DMS 273 treated with DMSO at 0.1 percent for 48 hours (cell line): ENCODE data around the gene DMAC2L.
"Not testable (repeated sequence)": the region's sequence is repeated elsewhere in the genome, so short reads cannot be mapped to it uniquely, and the experiment has no call there.

Experiments used
- DNase-seq: peaks from one replicate; lab custom pipeline; 2025; lab: John Stamatoyannopoulos, UW

DMAC2L gene, protein sequence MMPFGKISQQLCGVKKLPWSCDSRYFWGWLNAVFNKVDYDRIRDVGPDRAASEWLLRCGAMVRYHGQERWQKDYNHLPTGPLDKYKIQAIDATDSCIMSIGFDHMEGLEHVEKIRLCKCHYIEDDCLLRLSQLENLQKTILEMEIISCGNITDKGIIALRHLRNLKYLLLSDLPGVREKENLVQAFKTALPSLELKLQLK

DNA sequence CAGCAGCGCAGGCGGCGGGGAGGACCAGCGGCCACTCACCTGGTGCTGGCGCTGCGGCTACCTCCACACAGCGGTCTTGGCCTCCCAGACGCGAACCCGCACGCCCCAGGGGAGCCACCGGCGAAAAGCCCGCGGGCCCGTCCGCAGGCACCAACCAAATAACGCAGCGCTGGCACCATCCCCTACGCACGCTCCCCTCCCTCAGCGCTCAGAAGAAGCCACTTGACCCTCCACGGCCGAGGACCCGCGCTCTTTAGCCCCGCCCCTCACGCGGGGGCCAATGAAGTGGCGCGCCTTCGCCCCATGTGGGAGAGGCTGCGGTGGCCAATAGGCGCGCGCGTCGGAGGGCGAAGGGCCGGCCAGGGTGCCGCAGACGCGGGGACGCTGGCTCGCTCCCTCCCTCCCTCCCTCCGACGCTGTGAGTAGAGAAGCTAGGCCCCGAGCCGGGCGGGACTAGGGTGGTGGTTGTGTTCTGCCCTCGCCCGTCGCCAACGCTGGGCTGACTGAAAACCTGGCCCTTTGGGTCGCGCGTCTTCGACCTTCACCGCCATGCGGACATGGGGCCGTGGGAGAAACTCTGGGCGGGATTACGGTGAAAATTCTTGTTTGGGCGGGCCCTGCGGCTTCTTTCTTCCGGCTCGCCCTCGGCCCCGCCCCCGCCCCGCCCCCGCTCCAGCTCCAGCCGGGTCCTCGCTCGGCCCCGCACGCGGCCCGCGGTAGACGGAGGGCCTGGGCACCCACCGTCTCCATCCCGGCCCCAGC is at the start of gene DMAC2L, which contains the start of gene L2HGDH:
TSS of gene DMAC2L (plus strand) at position 353 of the 762 bp plus-strand sequence. CDS start 9,164 bp downstream, outside the sequence.
TSS of gene L2HGDH (minus strand) at position 258 of the 762 bp plus-strand sequence. CDS start at position 179, 79 bp downstream.
- peak; percentile 91 for DNase-seq

DNA sequence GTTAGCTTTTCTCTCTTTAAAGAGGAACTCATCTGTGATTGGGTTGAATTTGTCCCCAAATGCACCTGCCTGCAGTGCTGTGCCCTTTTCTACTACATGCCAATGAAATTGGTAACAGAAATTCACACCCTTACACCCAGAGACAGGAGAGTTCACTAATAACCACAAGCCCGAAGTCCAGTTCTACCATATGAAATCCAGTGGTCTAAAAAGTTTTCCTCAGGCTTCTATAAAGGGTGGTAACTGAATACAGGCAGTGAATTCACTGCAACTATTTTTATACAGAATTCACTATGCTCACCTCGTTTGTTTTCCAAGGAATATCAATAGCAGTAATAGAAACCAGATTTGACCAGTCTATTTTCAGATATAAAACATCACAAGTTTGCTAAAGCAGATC is 49.3 kb upstream of the DMAC2L start:
- no peak for DNase-seq

DNA sequence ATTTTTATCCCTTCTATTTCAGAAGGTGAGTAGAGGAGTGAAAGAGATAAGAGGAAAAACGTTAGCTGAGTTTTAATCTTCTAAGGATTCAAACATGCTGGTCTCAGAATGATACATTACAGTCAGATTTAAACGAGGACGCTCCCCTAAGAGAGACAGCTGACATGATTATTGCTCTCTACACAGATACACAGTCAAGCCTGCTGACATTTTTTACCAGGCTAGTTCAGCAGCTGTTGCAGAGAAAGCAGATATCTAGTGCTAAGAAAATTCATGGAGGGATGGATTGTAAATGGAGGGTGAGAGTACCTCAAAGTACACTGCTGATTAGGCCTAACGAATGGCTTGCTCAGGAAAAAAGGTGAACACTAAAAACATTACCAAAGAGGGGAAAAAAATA is 48.8 kb upstream of the DMAC2L start:
- DNase-seq: no peak

DNA sequence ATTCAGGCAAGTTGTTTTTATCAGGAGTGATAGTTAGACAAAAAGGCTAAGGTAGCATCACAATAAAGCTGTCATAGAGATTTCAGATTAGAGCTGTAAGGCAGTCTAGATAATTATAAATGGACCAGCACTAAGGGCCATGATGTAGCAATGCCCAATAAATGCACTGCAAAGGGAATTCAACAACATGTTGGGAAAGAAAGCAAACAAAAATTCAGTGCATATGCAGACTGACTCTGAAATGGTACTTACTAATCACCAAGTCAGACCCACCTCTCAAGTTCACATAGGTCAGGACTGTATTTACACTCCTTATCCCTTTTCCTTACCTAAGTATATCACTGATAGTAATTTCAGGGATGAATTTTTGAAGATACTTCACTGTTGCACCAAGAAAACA is 47.1 kb upstream of the DMAC2L start:
- no peak for DNase-seq

DNA sequence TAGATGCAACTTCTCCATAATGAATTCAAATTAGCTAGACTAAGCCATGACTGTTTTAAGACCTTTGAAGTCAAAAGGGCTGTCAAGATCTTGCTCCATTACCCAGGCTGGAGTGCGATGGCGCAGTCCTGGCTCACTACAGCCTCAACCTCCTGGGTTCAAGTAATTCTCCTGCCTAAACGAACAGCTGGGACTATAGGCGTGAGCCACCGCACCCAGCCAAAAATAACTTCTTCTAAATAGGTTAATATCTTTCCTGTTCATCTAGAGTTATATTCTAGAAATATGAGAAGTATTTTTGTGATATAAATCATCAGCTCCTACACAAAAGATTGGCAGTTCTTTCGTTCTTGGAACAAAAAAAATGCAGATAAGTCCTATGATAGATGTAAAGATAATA is 41.2 kb upstream of the DMAC2L start:
- DNase-seq: no peak

DNA sequence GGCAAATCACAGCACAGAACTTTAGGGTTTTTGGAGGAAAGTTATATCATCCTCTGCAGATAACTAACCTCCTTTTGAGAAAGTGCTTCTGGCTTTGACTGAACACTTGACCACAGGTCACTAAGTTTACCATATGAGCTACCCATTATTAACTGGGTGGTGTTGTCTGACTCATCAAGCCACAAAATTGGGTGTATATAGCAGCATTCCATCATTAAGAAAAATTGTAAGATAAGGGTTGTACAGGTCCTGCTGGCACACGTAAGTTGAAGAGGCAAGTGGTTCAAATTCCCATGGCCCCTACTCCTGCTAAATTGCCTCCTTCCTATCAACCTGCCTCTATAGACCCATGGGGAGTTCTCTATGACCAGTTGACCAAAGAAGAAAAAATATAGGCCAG is 39.6 kb upstream of the DMAC2L start:
- DNase-seq: no peak

DNA sequence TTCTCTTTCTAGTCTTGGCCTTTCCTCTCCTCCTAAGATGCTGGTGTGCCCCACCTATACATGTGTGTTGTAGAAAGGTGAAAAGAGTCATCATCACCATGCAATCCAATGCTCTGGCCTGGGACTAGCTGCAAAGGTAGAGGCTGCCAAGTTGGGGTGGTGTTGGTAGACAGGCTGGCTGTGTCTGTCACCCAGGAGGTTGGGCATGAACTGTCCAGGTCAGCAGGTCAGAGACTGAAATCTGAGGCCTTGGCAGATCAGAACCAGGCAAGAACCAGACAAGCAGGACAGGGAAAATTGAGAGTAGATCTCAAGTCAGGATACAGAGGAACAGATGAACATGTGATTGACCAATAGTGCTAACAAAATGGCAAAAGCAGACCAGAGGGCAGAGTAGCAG is 26.3 kb upstream of the DMAC2L start:
- DNase-seq: no peak

DNA sequence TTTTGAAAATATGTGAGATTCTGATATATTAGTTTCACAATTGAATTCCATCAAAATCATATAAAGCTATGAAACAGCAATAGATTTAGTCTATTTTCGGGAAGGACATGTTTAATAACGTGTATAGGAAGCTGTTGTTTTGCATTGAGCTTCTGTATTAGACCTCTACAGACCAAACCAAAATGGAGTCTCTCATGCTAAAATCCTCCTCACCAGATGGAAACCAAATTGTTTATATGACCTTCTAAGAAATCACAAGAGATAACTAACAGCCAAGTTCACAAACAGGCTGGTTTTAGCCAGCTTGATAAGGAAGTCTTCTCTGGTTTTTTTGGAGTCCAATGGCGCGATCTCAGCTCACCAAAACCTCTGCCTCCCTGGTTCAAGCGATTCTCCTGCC is 24.0 kb upstream of the DMAC2L start:
- DNase-seq: no peak

DNA sequence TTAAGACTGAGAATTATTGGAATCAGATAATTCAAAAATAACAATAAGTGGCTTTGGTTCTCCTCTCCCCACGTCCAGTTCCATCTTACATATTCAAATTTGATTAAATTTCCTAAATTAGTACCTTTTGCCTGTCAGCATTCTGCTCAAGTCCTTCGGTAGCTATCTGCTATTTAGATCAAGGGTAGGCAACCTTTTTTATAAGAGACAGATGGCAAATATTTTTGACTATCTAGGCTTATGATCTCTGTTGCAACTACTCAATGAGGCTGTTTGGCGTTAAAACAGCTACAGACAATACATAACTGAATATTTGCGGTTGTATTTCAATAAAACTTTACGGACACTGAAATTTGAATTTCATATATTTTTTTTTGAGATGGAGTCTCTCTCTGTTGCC is 21.8 kb upstream of the DMAC2L start:
- DNase-seq: no peak

DNA sequence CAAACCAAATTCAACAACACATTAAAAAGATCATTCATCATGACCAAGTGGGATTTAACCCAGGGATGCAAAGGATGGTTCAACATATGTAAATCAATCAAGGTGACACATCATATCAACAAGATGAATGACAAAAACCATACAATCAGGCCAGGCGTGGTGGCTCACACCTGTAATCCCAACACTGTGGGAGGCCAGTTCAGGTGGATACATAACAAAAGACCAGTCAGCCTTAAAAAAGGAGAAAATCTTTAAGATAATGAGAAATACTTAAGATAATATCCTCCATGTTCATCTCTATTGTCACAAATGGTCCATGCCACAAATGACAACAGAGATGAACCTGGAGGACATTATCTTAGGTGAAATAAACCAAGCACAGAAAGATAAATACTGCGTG is 12.5 kb upstream of the DMAC2L start:
- no peak for DNase-seq

DNA sequence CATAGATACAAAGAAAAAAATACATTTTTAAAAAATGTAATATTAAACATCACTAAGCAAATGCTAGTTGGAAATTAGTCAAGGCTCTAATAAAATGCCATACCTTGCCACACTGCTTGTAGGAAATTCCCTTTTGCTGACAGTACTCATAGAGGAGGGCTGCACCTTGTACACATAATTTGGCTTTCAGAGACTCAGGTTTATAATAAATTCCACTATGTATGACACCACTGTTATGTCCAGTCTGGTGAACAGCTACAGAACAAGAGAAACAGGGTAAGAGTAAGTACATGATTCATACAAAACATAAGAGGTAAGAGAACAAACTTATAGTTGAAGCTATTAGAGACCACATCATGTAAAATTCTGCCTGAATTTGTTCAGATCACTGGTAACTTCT is 10.2 kb upstream of the DMAC2L start:
- no peak for DNase-seq

DNA sequence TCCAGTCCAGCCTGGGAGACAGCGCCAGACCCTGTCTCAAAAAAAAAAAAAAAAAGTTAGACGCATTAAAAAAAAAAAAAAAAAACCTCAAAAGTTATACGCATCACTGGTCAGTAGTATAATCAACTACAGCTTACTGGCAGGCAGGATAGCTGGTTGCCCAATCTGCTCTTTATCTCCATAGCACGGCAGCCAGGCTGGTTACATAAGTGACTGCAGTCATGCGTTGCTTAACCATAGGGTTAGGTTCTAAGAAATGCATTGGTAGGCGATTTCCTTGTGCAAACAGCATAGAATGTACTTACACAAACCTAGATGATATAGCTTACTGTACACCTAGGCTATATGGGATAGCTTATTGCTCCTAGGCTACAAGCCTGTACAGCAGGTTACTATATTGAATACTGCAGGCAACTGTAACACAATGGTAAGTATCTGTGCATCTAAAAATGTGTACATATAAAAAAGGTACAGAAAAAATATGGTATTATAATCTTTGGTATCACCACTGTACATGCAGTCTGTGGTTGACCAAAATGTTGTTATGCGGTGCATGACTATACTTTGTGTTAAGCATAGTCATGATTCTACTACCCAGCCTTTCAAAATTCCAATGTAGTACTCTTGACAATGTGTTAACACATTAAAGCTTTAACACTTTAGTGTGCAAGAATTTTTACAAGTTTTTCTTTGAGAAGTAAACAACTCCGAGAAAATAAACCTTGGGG is 8.2 kb upstream of the DMAC2L start:
- no peak for DNase-seq

DNA sequence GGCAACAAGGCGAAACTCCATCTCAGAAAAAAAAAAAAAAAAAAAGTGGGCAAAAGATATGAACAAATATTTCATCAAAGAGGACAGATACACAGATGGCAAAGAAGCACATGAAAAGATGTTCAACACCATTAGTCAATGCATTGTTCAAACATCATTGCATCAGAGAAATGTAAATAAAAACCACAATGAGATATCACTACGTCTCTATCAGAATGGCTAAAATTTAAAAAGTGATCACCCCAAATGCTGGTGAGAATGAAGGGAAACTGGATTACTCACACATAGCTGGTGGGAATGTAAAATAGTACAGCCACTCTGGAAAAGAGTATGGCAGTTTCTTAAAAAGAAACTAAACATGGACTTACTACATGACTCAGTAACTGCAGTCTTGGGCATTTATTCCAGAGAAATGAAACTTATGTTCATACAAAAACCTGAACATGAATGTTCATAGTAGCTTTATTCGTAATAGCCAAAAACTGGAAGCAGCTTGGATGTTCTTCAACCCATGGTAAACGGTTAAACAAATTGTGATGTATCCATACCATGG is 3.7 kb upstream of the DMAC2L start:
- DNase-seq: no peak

DNA sequence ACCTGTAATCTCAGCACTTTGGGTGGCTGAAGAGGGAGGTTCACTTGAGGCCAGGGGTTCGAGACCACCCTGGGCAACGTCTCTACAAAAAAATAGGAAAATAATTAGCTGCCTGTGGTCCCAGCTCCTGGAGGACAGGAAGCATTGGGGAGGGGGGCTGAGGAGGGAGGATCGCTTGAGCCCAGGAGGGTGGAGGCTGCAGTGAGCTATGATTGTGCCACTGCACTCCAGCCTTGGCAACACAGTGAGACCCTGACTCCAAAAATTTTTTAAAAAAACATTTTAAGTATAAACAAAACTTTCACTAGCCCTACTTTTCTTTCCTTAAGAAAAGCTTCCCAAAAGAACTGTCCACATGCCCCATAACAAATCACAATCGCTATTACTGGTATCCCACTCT is 1.7 kb upstream of the DMAC2L start:
- DNase-seq: no peak

DNA sequence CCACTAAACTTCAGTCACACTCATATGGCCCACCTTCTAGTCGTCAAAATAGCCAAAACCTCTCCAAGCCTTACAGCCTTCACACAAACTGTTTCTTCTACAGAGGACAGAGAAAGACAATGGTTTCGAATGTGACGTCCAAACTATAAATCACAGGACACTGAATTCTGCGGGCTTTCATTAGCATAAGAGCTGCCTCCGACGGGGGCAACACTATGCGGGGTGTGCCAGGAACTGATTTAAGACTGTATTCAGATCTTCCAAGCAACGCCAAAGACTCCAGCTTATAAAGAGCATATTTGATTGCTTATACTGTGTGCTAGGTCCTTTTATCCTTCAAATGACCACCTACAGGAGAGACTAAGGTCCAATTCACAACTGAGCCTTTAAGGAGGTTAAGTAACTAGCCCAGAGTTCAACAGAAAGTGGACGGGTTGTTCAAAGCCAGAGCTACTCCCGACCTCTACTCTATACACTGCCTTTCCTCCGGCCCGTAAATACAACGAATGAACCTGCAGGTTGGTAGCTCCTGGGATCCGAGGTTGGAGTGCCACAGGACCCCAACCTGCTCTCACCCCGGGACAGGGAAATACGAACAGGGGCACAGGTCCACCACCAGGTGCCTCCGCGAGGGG is 670 bp upstream of the DMAC2L start:
- no peak for DNase-seq

DNA sequence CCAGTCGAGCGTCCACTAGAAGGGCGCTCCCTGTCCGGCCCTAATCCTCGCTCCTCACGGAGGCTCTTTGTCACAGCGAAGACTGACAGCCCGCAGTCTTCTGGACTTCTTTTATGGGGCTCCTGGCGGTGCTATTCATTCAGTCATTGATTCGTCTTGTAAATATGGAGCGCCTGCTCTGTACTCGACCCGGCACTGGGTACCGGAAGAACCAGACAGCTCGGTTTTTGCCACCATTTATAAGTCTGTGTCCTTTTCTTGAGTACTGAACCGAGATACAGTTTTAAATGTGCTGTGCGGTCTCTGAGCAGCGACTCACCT is 570 bp downstream of the DMAC2L start:
- peak; percentile 70 for DNase-seq

DNA sequence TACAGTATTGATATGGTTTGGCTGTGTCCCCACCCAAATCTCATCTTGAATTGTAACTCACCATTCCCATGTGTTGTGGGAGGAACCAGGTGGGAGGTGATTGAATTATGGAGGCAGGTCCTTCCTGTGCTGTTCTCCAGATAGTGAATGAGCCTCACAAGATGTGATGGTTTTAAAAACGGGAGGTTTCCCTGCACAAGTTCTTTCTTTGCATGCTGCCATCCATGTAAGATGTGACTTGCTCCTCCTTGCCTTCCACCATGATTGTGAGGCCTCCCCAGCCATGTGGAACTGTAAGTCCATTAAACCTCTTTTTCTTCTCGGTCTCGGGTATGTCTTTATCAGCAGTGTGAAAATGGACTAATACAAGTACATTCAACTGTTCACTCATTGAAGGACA is 2.0 kb downstream of the DMAC2L start:
- not testable (repeated sequence) for DNase-seq

DNA sequence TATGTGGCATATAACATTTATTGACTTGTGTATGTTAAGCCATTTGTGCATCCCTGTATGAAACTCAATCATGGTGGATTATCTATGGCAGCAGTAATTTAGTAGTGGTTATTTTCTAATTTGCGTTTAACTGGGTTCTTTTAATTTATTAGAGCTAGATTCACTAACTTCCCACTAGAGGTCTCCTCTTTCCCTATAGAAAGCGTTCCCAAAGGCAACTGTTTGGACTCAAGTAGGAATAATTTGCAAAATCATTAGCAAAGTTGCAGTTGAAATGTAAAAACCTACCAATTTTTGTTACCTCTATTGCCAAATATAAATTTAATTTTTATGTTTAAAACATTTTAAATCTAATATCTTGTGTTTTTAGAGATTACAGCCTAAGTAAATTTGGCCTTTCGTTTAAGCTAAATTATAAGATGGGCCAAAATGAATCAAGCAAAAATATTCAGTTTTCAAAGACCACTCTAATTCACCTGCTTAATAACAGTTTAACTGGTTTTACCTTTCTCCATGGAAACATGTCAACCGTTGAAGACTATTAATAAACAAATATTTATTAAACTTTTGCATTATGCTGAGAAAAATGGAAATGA is 6.0 kb downstream of the DMAC2L start:
- DNase-seq: peak; percentile 6

DNA sequence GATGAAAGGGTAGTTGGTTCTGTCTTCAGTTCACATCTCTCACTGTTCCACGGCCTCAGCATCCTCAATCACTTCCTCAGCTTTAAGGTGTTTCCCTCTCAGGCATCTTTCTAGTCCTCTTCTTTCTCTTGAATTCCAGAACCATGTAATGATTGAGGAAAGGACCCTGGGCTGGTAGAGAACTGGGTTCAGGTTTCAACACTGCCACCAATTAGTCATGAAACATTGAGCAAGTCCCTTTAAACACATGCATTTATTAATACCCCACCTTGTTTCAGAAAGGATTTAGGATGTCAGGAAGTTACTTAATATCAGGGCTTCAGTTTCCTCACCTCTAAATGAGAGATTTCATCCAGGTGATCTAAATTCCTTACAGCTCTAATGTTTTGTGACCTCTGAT is 7.2 kb downstream of the DMAC2L start:
- DNase-seq: no peak

DNA sequence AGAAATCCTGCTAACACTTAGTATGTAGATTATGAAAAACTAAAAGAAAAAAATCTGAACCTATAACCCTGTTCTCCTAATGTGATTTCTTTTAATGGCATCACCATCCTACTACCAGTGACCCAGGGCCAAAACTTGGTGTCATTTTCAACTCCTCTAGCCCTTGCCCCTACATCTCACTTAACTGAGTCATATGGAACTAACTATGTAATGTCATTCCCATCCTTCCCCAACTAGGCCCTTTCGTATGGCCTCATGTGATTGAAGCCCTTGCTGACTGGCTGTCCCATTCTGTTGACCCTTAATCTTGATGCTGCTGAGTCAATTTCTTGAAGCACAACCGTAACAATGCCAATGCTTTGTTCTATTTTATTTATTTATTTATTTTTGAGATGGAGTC is 7.6 kb downstream of the DMAC2L start:
- no peak for DNase-seq

DNA sequence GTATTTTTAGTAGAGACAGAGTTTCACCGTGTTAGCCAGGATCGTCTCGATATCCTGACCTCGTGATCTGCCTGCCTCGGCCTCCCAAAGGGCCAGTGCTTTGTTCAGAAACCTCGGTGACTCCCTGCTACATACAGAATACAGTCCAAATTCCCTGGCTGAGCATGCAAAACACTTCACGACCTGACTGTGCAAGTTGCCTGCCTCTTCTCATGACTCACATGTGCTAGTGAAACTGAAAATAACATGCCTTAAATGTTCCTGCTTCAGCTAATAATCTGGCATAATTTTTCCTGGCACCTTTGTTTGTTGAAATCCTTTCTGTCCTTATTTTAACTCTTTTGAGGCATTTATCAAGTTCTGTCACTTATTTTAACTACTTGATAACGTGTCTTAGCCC is 8.2 kb downstream of the DMAC2L start:
- DNase-seq: no peak
